ENCODE results near the gene IRF2.
"Not testable (repeated sequence)": the region's sequence is repeated elsewhere in the genome, so short reads cannot be mapped to it uniquely, and the experiment has no call there.

Gene IRF2

GRCh38 chr4:184376923-184377322 lies 97.4 kb downstream of the IRF2 start:
- in situ Hi-C loops (cut with HindIII; ENCODE audit: low pct_ligation_motif_present, low sequenced_read_pairs), result no loop called here
- no peak for DNase-seq
- Histone ChIP-seq H3K36me3 (replicated peaks) (no peaks in the 10 kb centered on the region), H3K27ac (no peak overlapping the region), H3K4me3 (ENCODE audit: low read depth, low read length) (no peak overlapping the region), H3K27me3 (replicated peaks) (no peaks in the 10 kb centered on the region)
- TF ChIP-seq CTCF (IDR thresholded peaks at IDR 0.05; ENCODE audit: low read depth, low read length, missing control alignments), result no peak

GRCh38 chr4:184376126-184376838 lies 98.1 kb downstream of the IRF2 start:
- Histone ChIP-seq H3K36me3 (replicated peaks) (no peaks in the 10 kb centered on the region), H3K27ac (no peak overlapping the region), H3K27me3 (replicated peaks) (no peaks in the 10 kb centered on the region), H3K4me3 (ENCODE audit: low read depth, low read length) (no peak overlapping the region)
- in situ Hi-C loops (cut with HindIII; ENCODE audit: low pct_ligation_motif_present, low sequenced_read_pairs), result no loop called here
- DNase-seq, result no peak
- no peak for TF ChIP-seq CTCF (IDR thresholded peaks at IDR 0.05; ENCODE audit: low read depth, low read length, missing control alignments)

DNA sequence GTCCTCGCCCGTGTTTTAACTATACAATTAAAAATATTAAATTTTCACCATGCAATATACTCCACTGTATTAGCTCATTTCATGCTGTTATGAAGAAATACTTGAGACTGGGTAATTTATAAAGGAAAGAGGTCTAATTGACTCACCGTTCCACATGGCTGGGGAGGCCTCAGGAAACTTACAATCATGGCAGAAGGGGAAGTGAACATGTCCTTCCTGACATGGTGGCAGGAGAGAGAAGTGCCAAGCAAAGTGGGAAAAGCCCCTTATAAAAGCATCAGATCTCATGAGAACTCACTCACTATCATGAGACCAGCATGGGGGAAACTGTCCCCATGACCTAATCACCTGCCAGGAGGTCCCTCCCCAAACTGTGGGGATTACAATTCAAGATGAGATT lies 98.7 kb downstream of the IRF2 start:
- H3K27me3 ChIP-seq (replicated peaks); H3K27ac ChIP-seq; H3K36me3 ChIP-seq (replicated peaks); in situ Hi-C loops (cut with HindIII; ENCODE audit: low pct_ligation_motif_present, low sequenced_read_pairs); H3K4me3 ChIP-seq (ENCODE audit: low read depth, low read length); DNase-seq: not testable (repeated sequence)

DNA sequence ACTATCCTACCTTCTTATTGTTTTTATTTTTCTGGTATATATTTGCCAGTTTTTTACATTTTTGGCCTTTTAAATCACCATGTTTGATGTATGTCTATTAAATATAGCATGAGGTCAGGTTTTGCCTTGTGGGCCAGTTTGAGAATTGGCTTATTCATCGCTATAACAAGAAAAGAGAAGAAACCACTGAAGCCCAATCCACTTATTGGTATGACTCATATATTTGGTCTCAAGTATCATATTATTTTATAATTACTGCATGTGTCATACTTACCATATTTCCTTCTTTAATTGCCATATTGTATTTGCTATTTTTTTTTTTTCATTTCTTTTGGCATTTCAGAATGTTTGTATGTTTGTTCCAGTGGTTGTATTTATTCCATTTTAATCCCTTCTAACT lies 99.3 kb downstream of the IRF2 start:
- Histone ChIP-seq H3K27ac (no peak overlapping the region), H3K4me3 (ENCODE audit: low read depth, low read length) (no peak overlapping the region), H3K36me3 (replicated peaks) (no peaks in the 10 kb centered on the region), H3K27me3 (replicated peaks) (no peaks in the 10 kb centered on the region)
- no peak for DNase-seq
- TF ChIP-seq CTCF (IDR thresholded peaks at IDR 0.05; ENCODE audit: low read depth, low read length, missing control alignments), result no peak
- in situ Hi-C loops (cut with HindIII; ENCODE audit: low pct_ligation_motif_present, low sequenced_read_pairs), result no loop called here

- in situ Hi-C loops (cut with HindIII; ENCODE audit: low pct_ligation_motif_present, low sequenced_read_pairs), result no loop called here
- H3K4me3 ChIP-seq (ENCODE audit: low read depth, low read length), result no peak overlapping the region
- H3K36me3 ChIP-seq (replicated peaks), result no peaks in the 10 kb centered on the region
- no peak overlapping the region for H3K27ac ChIP-seq
- DNase-seq, result no peak
- no peak for TF ChIP-seq CTCF (IDR thresholded peaks at IDR 0.05; ENCODE audit: low read depth, low read length, missing control alignments)
- no peaks in the 10 kb centered on the region for H3K27me3 ChIP-seq (replicated peaks)
Measured at GRCh38 chr4:184373886-184374405, 100.4 kb downstream of the IRF2 start.

- Histone ChIP-seq H3K27ac (no peak overlapping the region), H3K27me3 (replicated peaks) (no peaks in the 10 kb centered on the region), H3K4me3 (ENCODE audit: low read depth, low read length) (no peak overlapping the region), H3K36me3 (replicated peaks) (no peaks in the 10 kb centered on the region)
- TF ChIP-seq CTCF (IDR thresholded peaks at IDR 0.05; ENCODE audit: low read depth, low read length, missing control alignments), result no peak
- no peak for DNase-seq
- in situ Hi-C loops (cut with HindIII; ENCODE audit: low pct_ligation_motif_present, low sequenced_read_pairs), result no loop called here
Measured at GRCh38 chr4:184371390-184371787, 103.0 kb downstream of the IRF2 start.
